K562 (cell line): ENCODE measurements around the gene CHCT1. TPM values are rescaled to one million over a fixed set of nuclear protein-coding genes. Genes with fewer than 3 reads are reported as not detected.

ENCODE experiments used
- ATAC-seq: fragments of 200-7000 bp; cut with Tn5 transposase; 3 replicates; pipeline ENCODE4 v1.9.1; 2020; ENCODE audit warnings: moderate library complexity
- BruUV-seq: library from RNA; stranded (reverse); fragments of 400-500 nt; replicated peaks from 2 replicates; lab custom pipeline; 2021; lab: Mats Ljungman, UMichigan
- CTCF ChIA-PET: fragments of 300-600 bp; formaldehyde crosslinking; extraction: SDS; loops from one replicate; lab custom pipeline; 2021; ENCODE audit warnings: low intra/inter-chr PET ratio; lab: Yijun Ruan, JAX
- POLR2A ChIA-PET: fragments of 300-600, 350-650 bp; sonication (Branson Sonifier 250); formaldehyde crosslinking; extraction: SDS; loops from one replicate; lab custom pipeline; 2021; ENCODE audit warnings: antibody characterized with exemption, inconsistent platforms; lab: Yijun Ruan, JAX
- DNase-seq, 4 experiments: peaks; one replicate each; pipeline versions ENCODE4 v3.0.0 to v3.0.0-alpha.2; 2011 to 2018; ENCODE audit warnings: low spot score in 3 of 4, mixed read lengths in 3 of 4; ENCODE audit errors: extremely low read depth in 1 of 4
- FAIRE-seq: peaks from 2 replicates; lab custom pipeline; 2011; peaks lifted over from hg19 to GRCh38; lab: Jason Lieb, UNC
- H2AFZ ChIP-seq: 2 replicates; pipeline ENCODE4 v1.6.0; 2011; ENCODE audit warnings: low read depth, low read length, control low read depth, inconsistent platforms
- H3K27ac ChIP-seq: fragments of 200-600 bp; 3 replicates; pipeline ENCODE4 v1.8.0; 2011; ENCODE audit warnings: low read depth, mild to moderate bottlenecking, control low read depth, inconsistent platforms, low read length, moderate library complexity, mixed read lengths; ENCODE audit errors: extremely low read depth
- H3K27me3 ChIP-seq, 2 experiments: fragments of 300-600 bp in 1 of 2; 2 replicates in 1 of 2; 3 replicates in 1 of 2; pipeline versions ENCODE4 v1.6.0 to v1.8.0; 2011; ENCODE audit warnings: inconsistent platforms in 2 of 2, low read length in 2 of 2, mild to moderate bottlenecking in 1 of 2, mixed read lengths in 1 of 2, moderate library complexity in 1 of 2; ENCODE audit not compliant: control insufficient read depth in 2 of 2, insufficient read depth in 2 of 2
- H3K36me3 ChIP-seq: fragments of 300-600 bp; 3 replicates; pipeline ENCODE4 v1.8.0; 2011; ENCODE audit warnings: mild to moderate bottlenecking, low read length, inconsistent platforms; ENCODE audit not compliant: control insufficient read depth, insufficient read depth
- H3K4me1 ChIP-seq, 2 experiments: fragments of 200-600 bp in 1 of 2; replicated peaks in 1 of 2; 2 replicates in 1 of 2; 3 replicates in 1 of 2; pipeline versions ENCODE4 v1.5.1 to v1.8.0; 2011; ENCODE audit warnings: inconsistent platforms in 2 of 2, low read length in 2 of 2, mild to moderate bottlenecking in 1 of 2, mixed read lengths in 1 of 2, moderate library complexity in 1 of 2; ENCODE audit not compliant: control insufficient read depth in 2 of 2, insufficient read depth in 2 of 2
- H3K4me2 ChIP-seq: 2 replicates; pipeline ENCODE4 v1.6.1; 2011; ENCODE audit warnings: low read length, control low read depth, inconsistent platforms, mixed read lengths; ENCODE audit not compliant: insufficient read depth
- H3K4me3 ChIP-seq: fragments of 200-600 bp; sonication (generic), shearing (Covaris generic); 2 replicates; pipeline ENCODE4 v1.5.1; 2016; ENCODE audit warnings: control low read depth, inconsistent platforms
- H3K79me2 ChIP-seq: fragments of 200-600 bp; 3 replicates; pipeline ENCODE4 v1.8.0; 2011; ENCODE audit warnings: low read length, inconsistent platforms; ENCODE audit not compliant: control insufficient read depth, insufficient read depth
- H3K9ac ChIP-seq, 2 experiments: 2 replicates each; pipeline versions ENCODE4 v1.6.0 to v1.6.1; 2011; ENCODE audit warnings: low read depth in 2 of 2, low read length in 2 of 2, control low read depth in 1 of 2, inconsistent platforms in 1 of 2, mild to moderate bottlenecking in 1 of 2, mixed read lengths in 1 of 2; ENCODE audit not compliant: insufficient read depth in 1 of 2
- H3K9me1 ChIP-seq: one replicate; pipeline ENCODE4 v1.6.0; 2011; ENCODE audit warnings: inconsistent platforms, mild to moderate bottlenecking, low read length, moderate library complexity; ENCODE audit not compliant: control insufficient read depth, insufficient read depth
- H3K9me3 ChIP-seq: replicated peaks from 2 replicates; pipeline ENCODE4 v1.5.1; 2011; ENCODE audit warnings: low read depth, low read length, inconsistent platforms; ENCODE audit not compliant: control insufficient read depth, insufficient read depth
- H4K20me1 ChIP-seq: replicated peaks from 2 replicates; pipeline ENCODE4 v1.6.1; 2011; ENCODE audit warnings: low read length, inconsistent platforms, mixed read lengths; ENCODE audit not compliant: control insufficient read depth, insufficient read depth
- DIDO1 ChIP-seq: fragments of 450-650 bp; IDR thresholded peaks from 2 replicates; pipeline ENCODE4 v1.6.1; 2016; ENCODE audit warnings: low read depth, missing biosample characterization, missing genetic modification characterization
- in situ Hi-C: fragments of 300-500 bp; cut with MboI; formaldehyde crosslinking; loops from 4 replicates; pipeline ENCODE4 v1.15.0; 2018; ENCODE audit warnings: inconsistent platforms, mixed read lengths
- intact Hi-C: fragments of 100-400 bp; cut with micrococcal nuclease; formaldehyde crosslinking; loops from 2 replicates; pipeline ENCODE4 v1.14.2; 2022
- polyA plus RNA-seq, 8 experiments: library from polyadenylated mRNA; depleted of rRNA in 4 of 8; stranded (reverse) in 5 of 8; unstranded in 3 of 8; fragments of >200 nt; fragmentation: Nextera tagmentation in 2 of 8; fragmentation: Illumina TruSeq in 1 of 8; extraction: Ambion mirVana in 2 of 8; extraction: Trizol in 1 of 8; gene quantifications; 2 replicates each; pipeline versions ENCODE4 v1.2.1 to v1.2.3, GENCODE V29; 2011 to 2014; ENCODE audit warnings: inconsistent platforms in 1 of 8, missing spikeins in 1 of 8
- total RNA-seq, 7 experiments: library from RNA; depleted of rRNA in 6 of 7; stranded (reverse); fragments of >200 nt in 6 of 7; fragmentation: Illumina TruSeq in 2 of 7; extraction: Trizol in 2 of 7; gene quantifications; 2 replicates each; pipeline versions ENCODE4 v1.2.1 to v1.2.3, GENCODE V29; 2011 to 2021; ENCODE audit warnings: low replicate concordance in 1 of 7
- TF ChIP-seq, protein P1 (sequence below), 3 experiments: fragments of 200-800 bp in 1 of 3; fragments of 250-450 bp in 1 of 3; fragments of 450-650 bp in 1 of 3; sonication (Bioruptor Pico) in 1 of 3; sonication (Bioruptor generic) in 1 of 3; formaldehyde crosslinking in 1 of 3; IDR thresholded peaks; 2 replicates each; pipeline versions ENCODE4 v1.6.1 to v1.8.0; 2016 to 2022; ENCODE audit warnings: mild to moderate bottlenecking in 2 of 3, missing genetic modification characterization in 2 of 3, missing compliant biosample characterization in 1 of 3, moderate library complexity in 1 of 3

CHCT1 gene
- total and polyA plus RNA-seq, 9 of the 15 experiments (the other 6 are each of a cell fraction or from before 2014, with no cell fraction given), result not detected

DNA sequence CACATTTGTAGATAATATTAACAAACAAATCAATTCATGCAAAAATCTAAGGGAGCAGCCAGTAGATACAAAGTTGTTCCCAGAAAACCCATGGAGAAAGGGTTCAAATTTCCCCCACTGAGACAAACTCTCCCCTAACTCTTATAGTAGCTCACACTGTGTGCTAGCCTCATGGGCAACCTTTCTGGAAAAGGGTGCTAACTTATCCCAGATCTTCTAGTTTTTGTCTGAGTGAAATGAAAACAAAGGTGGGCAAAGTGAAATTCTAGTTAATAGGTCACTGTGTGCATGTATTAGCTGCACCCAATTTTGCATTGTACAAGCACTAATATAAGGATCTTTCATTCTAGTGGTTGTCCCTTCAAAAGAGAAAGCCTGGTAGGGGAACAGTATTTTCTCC lies 20.5 kb upstream of the CHCT1 start:
- ATAC-seq, result no peak
- Histone ChIP-seq H3K9me3 (no peaks in the 10 kb centered on the region; the same call in 1 of the 2 replicates), H3K4me1 (peaks cover 8 to 13% of the 10 kb centered on the region in 2 experiments; a peak in 4 of 5 replicates), H3K4me2 (no peak overlapping the region), H3K27ac (no peak overlapping the region), H3K9ac (no peak overlapping the region), H3K9me1 (no peaks in the 10 kb centered on the region), H3K36me3 (no peaks in the 10 kb centered on the region), H4K20me1 (no peaks in the 10 kb centered on the region), H3K79me2 (no peaks in the 10 kb centered on the region), H2AFZ (peak overlapping the region; percentile 71), H3K27me3 (no peaks in the 10 kb centered on the region), H3K4me3 (no peak overlapping the region)
- ChIA-PET POLR2A (no interaction called here), CTCF (no interaction called here)
- in situ Hi-C loops (no loop called here), intact Hi-C loops (no loop called here)
- no peak for FAIRE-seq
- TF ChIP-seq, protein P1, sequence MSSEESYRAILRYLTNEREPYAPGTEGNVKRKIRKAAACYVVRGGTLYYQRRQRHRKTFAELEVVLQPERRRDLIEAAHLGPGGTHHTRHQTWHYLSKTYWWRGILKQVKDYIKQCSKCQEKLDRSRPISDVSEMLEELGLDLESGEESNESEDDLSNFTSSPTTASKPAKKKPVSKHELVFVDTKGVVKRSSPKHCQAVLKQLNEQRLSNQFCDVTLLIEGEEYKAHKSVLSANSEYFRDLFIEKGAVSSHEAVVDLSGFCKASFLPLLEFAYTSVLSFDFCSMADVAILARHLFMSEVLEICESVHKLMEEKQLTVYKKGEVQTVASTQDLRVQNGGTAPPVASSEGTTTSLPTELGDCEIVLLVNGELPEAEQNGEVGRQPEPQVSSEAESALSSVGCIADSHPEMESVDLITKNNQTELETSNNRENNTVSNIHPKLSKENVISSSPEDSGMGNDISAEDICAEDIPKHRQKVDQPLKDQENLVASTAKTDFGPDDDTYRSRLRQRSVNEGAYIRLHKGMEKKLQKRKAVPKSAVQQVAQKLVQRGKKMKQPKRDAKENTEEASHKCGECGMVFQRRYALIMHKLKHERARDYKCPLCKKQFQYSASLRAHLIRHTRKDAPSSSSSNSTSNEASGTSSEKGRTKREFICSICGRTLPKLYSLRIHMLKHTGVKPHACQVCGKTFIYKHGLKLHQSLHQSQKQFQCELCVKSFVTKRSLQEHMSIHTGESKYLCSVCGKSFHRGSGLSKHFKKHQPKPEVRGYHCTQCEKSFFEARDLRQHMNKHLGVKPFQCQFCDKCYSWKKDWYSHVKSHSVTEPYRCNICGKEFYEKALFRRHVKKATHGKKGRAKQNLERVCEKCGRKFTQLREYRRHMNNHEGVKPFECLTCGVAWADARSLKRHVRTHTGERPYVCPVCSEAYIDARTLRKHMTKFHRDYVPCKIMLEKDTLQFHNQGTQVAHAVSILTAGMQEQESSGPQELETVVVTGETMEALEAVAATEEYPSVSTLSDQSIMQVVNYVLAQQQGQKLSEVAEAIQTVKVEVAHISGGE (CRISPR knock-in tag; IDR thresholded peaks at IDR 0.05), result peak in 1 of 3 experiments; percentile 66; a peak in 2 of 6 replicates
- no peak for TF ChIP-seq DIDO1 (tag)
- no peak for DNase-seq
- no TSS peak for BruUV-seq
